ENCODE measurements around the gene UPB1.

Gene UPB1

DNA sequence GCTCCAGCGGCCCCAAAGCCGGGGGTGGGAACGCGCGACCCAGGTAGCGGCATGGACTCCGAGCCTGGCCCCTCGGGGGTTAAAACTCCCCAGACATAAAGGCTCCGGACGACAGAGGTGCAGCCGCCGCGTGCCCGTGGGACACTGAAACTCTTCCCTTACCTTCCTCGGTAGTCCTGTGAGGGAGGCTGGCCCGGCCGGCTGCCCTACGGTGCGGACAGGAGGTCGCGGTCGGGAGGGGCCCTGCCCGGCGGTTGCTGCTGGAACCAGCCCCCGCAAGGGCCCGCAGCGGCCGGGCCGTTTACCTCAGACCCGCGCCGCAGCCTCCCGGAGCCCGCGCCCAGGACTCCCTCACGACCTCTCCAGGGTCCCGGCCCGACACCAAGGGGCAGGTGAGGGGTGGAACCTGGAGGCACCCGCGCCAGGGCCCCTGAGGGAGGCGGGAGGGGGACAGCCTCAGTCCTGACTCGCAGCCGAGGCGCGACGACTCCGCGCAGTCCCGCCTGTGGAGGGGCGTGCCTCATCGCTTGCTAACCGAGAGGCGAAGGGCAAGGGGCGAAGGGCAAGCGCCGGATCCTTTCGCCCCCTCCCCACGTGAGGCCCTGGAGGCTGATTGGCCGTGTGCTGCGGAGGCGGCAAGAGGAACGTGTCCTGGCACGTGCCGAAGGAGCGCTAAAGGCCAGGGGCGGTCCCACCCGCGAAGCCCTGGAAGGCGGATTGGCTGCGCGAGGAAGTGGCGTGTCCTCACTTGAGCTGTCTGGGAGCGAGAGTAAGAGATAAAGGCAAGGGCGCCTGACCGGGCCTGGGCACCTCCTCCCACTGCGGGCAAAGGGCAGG lies at the start of gene UPB1:
Gene UPB1, plus strand, starts transcription at position 805 of the 837 bp plus-strand sequence. CDS start 72 bp downstream, outside the sequence.
- DNase-seq, result no peak

DNA sequence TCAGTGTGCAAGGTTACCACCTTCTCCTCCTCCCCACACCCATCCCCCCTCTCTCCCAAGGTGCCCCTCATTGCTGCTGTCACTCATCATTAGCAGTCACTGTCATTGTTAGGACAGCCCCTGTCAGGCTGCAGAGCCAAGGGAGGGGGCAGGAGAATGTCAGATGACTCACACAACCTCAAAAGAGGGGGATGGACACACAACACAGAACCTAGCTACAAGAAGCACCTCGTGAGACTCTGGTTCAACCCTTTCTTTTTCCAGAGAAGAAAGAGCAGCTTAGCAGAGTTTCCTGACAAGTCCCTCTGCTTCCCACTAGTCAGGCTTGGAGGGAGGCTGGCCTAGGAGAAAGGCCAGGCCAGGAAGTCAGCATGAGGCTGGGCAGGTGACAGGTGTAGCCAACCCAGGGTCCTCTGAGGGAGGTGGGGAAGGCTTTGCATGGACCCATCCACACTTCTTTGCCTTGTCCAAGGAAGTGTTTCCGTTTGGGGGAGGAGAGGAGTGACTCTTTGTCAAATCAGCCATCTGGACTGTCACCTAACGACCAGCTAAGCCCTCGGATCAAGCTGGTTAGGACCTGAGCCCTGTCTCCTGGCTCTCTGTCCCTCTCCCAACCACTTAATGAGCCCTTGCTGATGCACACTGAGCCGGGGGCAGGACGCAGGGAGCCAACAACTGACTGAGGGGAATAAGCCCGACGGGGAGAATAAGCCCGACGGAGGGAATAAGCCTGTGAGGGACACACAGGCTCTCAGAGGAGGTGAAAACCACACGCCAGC lies 49.5 kb upstream of the UPB1 start:
- no peak for DNase-seq

DNA sequence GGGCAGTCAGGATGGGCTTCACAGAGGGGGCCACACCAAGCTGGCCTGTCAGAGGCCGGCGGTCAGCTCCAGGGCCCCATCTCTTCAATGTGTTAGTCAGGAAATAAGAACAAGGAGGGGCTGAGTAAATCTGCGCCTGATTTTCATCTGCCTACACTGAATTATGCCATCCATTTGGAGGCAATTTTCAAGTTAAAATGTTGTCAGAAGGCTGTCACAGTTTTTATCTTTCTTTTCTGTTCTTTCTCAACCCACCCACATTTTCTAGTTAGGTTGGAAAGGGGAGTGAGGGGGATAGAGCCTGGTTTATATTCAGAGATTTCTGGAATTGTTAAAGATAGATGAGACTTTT lies 48.9 kb upstream of the UPB1 start:
- DNase-seq, result no peak

DNA sequence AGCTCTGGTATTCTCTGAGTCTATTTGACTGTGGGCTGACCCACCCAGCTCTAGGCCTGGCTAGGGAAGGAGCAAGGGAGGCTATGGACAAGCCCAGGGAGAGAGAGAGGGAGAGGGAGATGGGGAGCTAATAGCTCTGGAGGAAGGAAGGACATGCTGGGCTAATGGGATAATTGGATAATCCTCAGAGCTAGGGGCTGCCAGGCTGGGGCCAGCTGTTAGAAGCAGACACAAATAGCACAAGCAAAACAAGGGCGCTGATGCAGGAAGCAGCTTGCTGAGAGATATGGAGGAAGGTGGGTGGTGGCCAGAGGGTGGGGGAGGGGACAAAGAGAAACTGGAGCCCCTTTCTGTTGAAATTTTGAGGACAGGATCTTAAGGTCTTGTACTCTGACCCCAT lies 44.5 kb upstream of the UPB1 start:
- DNase-seq, result no peak

DNA sequence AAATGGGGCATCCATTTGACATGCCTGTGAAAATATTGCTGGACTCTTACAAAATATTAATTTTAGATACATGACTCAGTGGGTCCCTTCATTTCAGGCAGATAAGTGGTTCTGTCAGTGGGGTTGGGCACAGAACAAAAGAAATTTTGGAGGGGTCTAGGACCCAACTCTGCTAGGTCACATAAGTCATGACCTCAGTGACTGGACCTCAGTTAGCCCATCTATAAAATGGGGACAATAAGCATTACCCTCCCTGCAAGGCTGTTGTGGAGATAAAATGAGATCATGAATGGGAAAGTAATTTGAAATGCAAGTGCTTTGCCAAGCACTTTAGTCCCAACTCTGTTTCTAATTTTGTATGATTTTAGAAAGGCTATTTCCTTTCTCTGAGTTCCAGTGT lies 44.0 kb upstream of the UPB1 start:
- DNase-seq, result no peak

DNA sequence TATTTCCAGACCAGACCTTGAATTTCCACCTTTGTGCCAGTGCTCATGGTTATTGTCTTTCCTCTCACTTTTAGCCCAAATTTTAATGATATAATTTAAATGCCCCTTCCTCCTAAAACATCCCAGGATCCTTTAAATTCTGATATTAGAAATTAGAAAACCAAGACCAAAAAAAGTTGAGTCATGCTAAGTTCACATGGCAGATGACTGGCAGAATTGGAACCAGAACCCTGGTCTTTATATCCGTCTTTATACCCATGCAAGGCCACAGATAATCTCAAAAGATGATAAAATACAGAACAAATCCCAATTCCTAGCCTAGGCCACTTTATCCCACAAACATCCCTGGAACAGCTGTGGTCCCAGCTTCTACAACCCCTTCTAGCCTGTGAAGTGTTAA lies 41.3 kb upstream of the UPB1 start:
- no peak for DNase-seq

DNA sequence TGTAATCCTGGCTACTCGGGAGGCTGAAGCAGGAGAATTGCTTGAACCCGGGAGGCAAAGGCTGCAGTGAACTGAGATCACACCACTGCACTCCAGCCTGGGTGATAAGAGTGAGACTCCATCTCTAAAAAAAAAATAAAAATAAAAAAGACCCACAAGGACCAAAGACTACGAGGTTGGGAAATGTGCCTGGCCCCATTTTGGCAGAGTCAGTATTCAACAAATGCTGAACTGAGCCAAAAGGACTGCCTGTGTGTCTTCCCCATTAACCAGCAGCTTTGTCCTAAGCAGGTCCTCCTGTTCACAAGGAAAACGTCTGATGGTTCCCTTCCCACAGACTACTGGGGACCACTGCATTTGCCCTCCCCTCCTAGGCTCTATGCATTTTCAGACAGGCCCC lies 40.1 kb upstream of the UPB1 start:
- DNase-seq, result no peak

DNA sequence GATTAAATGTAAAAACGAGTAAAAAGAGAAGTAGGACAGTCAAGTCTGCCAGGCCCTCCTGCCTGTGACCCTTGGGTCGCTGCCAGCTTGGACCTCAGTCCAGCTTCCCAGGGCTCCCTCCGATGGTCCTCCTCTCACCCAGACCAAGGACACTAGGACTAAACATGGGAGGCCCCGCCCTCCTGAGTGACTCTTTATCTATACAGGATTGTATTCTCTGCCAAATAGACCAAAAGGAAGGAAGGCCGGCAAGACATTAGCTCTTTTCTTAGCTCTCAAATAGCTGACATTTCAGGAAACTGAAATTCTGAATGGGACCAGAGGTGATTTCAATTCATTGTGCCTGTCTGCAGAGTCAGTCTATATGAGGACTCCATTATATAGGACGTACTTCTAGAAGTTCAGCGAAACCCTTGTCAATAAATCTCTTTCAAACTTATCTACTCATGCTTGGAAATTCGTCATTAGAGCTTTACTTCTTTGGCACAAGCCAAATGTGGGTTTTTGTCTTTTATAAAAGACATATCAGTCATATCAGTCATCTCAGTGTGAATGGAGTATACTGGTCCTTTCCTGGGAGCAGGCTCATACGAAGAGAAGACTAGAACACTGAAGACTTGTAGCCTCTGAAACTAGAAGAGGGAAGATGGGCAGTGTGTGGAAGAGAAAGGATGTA lies 39.2 kb upstream of the UPB1 start:
- no peak for DNase-seq

DNA sequence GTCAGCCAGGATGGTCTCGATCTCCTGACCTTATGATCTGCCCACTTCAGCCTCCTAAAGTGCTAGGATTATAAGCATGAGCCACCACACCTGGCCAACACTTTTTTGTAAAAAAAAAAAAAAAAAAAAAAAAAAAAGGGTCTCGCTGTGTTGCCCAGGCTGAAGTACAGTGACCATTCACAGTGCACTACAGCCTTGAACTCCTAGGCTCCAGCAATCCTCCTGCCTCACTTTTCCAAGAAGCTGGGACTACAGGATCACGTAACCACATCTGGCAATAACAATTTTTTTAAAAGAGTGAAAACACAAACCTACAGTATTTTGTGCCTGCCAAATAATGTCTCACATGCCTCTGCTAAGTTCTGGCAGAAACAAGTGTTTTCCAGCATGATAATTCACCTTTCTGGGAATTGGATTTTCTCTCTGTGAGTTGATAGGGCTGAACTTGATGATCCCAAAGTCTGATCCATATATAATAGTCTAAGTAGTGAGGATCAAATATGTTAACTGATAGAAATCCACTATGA lies 37.2 kb upstream of the UPB1 start:
- DNase-seq, result no peak

DNA sequence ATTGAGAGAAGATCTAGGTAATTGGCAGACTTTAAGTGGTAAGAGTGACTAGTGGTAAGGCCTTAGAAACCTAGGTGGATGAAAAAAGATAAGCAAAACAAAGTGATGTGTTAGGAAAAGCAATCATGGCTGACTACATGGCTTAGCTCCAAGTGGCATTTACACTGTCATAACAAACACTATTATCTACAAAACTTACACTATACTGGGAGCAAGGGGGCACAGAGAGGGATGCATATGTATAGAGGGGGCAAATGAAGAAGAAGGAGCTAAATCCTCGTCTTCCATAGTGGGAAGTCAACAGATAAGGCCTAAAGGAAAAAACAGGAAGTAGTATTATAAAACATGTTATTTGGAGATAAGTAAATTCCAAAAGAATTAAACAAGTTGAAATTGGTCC lies 35.2 kb upstream of the UPB1 start:
- DNase-seq, result no peak

DNA sequence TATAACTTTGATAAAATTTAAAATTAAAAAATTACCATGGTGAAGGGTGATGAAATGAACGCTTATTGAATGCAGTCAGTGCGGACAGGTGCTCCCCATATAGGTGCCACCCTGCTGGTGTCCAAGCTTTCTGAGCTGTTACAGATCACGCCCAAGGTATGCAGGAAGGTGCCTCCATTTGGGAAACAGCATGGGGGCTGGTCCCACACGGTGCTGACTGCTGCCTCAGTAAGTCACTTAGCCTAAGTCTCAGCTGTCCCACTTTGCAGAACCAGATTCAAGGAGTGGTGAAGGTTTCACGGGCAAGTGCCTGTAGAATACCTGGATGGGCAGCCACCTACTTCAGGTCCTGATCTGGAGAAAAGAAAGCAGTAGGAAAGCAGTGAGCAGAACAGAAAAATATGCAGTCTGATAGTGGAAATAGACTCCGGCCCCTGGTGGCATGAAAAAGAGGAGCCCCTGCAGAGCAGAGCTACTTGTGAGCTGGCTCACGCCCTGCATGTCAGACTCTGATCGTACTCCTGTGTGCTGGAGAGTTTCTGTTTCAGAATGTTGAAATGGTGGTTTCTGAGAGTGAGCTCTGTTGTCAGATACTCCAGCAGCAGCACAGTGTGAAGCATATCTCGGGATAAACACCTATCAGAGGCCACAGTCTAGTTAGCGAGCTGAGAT lies 34.6 kb upstream of the UPB1 start:
- no peak for DNase-seq

DNA sequence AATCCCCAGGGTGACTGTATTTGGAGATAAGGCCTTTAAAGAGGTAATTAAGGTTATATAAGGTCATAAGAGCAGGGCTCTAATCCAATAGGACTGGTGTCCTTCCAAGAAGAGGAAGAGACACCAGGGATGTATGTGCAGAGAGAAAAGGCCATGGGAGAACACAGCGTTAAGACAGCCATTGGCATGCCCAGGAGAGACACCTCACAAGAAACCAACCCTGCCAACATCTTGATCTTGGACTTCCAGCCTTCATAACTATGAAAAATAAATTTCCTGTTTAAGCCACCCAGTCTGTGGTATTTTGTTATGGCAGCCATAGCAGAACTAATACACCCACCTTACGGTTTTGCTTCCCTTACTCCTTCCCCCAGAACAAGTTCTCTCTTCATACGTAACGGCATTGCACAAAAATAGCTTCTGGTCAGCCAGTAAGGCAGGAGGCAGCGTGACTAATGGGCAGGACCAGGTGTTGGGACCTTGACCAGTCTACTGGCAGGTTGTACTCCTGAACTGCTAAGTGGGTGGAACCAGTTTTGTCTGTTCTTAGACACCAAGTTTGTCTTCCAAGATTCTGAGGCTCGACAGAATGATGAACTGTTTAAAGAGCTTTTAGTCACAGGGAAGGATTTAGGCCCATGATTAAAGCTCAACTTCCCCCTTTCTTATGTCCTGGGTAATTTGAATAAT lies 31.9 kb upstream of the UPB1 start:
- DNase-seq, result no peak

DNA sequence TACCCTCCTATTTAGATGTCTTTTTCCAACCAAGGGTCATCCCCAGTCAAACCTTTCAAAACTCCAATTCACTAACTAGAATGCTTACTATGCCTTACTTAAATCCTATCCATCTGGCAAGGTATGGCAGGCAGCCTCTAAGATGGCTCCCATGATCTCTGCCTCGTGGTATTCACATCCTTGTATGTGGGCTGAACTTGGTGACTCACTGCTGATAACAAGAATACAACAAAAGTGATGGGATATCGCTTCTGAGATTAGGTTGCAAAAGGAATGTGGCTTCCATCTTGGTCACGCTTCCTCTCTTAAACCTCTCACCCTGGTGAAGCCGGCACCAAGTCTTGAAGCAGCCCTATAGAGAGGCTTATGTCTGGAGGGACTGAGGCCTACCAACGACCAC lies 29.6 kb upstream of the UPB1 start:
- no peak for DNase-seq

DNA sequence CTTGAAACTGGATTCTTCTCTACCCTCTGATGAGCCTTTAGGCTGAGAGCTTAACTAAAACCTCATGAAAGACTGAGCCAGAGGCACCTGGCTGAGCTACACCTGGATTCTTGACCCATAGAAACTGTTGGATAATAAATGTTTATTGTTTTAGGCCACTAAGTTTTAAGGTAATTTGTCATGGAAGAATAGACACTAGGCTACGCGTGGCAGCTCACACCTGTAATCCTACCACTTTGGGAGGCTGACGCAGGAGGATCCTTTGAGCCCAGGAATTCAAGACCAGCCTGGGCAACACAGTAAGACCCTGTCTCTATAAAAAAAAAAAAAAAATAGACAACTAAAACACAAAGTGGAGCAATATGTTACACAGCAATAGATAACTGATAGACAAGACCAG lies 29.2 kb upstream of the UPB1 start:
- DNase-seq, result no peak

DNA sequence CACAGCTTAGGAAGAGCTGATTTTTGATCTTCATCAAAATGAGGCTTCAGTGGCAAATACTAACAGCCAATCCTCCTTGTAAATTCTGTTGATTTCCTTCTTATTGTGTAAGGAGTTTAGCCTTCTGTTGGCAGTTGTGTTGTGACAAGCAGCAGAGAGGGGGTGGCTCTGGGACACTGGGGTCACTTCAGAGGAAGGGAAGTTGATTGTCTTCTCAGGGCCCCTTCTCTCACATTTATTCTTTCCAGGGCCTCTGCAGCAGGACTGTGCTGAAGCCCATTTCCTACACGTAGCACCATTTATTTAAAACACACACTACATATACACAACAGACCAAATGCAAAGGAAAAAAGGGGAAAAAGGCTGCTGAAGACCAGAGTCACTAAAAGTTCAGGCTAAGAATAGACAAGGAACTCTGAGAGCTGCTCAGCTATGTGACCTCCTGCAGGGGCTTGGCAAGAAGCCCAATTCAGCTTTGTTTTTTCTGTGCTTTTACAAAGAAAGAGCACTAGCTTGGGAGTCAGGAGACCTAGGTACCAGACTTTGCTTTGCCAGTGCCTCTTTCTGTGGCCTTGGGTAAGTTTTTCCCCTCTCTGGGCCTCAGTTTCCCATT lies 28.3 kb upstream of the UPB1 start:
- DNase-seq, result no peak

DNA sequence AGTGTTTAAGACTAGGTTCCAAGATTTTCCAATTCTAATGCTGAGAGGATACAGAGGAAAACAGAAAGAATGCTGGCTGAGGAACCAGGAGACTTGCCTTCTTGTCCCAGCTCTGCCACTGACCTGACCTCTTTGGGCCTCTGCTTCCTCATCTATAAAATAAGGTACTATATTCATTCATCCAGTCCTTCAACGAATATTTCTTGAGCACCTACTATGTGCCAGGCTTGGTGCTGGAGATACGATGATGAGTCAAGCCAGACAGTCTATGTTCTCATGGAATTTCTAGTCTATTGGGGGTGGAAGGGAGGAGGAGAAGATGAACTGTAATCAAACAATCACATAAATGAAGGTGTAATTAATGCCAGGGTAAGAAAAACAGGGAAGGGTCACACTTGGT lies 27.8 kb upstream of the UPB1 start:
- no peak for DNase-seq

DNA sequence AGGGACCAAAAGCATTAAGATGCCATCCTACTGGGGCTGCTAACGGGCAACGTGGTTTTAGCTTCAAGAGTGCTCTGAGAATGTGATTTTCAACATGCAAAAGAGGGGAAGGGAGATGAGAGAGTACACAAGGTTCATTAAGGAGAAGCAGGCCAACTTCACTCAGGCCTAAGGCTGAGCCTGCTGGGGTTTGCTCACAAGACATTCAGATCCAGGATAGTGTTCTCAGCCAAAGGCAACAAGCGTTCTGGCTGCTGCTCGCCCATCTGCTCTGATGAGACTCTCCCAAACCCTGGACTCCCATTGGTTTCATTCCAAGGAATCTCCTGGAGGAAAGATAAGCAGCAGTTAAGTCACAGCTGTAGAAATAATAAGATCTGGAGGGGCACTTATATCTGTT lies 23.6 kb upstream of the UPB1 start:
- DNase-seq, result no peak

DNA sequence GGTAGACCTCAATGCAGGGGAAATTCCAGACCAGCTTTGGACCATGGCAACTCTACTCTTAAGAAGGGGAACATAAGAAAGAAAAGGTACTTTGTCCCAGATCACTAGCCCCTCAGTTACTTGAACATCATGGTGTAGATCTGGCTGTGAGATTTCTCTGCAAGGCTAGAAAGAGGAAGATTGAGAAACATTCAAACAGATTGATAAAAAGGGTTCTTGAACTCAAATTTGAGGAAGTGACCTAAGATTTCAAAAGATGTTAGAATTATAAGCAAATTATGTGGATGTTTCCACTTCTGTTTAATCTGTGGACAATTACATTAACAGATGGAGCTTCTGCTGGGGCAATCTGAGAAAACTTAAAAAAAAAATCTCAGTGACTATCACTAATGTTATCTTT lies 21.8 kb upstream of the UPB1 start:
- DNase-seq, result no peak

DNA sequence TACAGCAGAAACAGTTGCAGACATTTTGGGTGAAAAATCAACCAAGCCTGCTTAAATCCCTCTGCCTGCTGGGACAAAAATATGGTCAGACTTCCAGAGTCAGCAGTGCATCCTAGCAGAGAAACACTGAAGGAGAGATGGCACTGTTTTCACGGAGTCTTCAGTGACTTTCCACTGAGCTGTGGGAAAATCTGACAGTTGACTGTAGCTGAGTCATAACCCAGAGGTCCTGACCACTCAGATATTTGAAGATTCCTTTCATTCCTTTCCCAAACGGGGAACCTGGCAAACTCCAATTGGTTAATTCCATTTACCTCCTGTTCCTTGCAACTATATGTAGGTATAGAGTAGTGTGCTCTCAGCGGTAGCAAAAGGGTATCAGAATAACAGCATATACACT lies 20.9 kb upstream of the UPB1 start:
- DNase-seq, result no peak

DNA sequence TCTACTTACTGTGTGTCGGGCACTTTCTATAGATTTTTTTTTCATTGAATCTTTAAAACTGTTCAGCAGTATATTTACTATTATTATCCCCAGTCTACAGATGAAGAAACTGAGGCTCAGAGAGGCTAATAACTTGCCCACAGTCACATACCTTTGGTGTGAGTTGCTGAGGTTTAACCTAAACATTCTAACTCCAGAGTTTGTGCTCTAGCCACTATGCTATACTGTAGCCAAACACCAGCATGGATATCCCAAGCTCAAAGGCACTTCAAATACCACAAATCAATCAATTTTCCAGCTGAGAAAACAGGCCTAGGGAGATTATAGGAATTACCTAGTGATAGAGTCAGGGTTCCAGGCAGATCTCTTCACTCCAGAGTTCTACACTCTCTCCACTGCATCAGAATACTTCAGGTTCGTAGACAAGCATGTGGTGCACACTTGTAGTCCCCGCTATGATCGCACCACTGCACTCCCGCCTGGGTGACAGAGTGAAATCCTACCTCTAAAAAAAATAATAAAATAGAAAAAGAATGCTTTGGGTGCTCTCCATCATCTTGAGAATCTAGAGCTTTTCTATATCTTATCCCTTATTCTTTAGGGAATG lies 20.4 kb upstream of the UPB1 start:
- DNase-seq, result no peak

DNA sequence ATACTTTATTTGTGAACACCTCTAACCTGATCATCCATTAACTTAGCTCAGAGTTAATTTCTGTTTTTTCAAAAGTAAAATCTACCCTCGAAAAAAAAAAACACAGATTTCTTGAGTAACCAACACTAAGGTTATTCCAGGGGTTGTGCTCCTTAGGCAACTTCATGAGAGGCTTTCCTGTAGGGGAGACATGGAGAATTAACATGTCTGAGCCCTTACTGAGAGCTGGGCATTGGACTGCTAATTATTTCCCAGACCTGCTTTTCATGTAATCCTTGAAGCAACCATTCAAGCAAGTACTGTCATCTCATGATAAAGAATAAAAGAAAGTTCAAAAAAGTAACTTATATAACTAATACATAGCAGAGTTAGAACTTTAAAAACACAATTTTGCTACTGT lies 13.5 kb upstream of the UPB1 start:
- DNase-seq, result no peak

DNA sequence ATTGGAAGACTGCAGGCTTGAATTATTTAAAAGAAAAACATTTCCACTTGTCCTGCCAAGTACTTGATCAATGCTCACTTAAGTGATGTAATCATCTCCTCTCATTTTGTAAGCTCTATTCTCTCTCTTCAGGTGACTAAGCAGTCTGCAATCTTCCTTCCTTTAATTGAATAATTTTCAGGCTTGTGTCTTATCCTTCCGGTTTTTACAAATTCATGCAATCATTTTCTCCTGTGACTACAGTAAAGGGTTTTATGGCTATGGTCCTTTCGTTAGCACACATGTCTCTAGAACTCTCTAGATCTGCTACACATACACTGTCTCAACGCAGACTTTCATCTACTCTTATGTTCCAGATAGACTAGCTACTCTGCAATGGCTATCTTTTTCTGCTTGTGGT lies 12.6 kb upstream of the UPB1 start:
- no peak for DNase-seq

Data from activated CD4-positive, alpha-beta T cell treated with anti-CD3 and anti-CD28 coated beads, Interleukin-2, amount 50 U/mL, for 4 hours (primary cell).